Brain microvascular endothelial cell (primary cell): Measurements from ENCODE around the gene TXNDC17.
A peak's percentile ranks its signal among the peaks of the same experiment; 100 is the strongest.

ENCODE experiments used
- DNase-seq: peaks from one replicate; pipeline ENCODE4 v3.0.0-alpha.2; 2020
- H3K27ac ChIP-seq: fragments of 250-450 bp; sonication (Bioruptor Pico); 2 replicates; pipeline ENCODE4 v1.5.1; 2020; ENCODE audit warnings: mild to moderate bottlenecking, moderate library complexity
- H3K27me3 ChIP-seq: fragments of 250-450 bp; sonication (Bioruptor Pico); replicated peaks from 2 replicates; pipeline ENCODE4 v1.5.1; 2020; ENCODE audit warnings: mild to moderate bottlenecking
- H3K36me3 ChIP-seq: fragments of 250-450 bp; sonication (Bioruptor Pico); replicated peaks from 2 replicates; pipeline ENCODE4 v1.5.1; 2020; ENCODE audit warnings: mild to moderate bottlenecking
- H3K4me3 ChIP-seq: 2 replicates; pipeline ENCODE4 v1.5.1; 2011; ENCODE audit warnings: low read depth, mild to moderate bottlenecking, control low read depth, low read length, moderate library complexity
- CTCF ChIP-seq: IDR thresholded peaks from 2 replicates; pipeline ENCODE4 v1.5.1; 2011; ENCODE audit warnings: low read depth, mild to moderate bottlenecking, moderate library complexity, low read length, control low read depth, inconsistent platforms; ENCODE audit errors: missing control alignments
- in situ Hi-C: cut with HindIII; loops from 2 replicates; pipeline ENCODE4 v1.10.0; 2017; ENCODE audit warnings: low sequenced_read_pairs, low pct_ligation_motif_present

Gene TXNDC17

DNA sequence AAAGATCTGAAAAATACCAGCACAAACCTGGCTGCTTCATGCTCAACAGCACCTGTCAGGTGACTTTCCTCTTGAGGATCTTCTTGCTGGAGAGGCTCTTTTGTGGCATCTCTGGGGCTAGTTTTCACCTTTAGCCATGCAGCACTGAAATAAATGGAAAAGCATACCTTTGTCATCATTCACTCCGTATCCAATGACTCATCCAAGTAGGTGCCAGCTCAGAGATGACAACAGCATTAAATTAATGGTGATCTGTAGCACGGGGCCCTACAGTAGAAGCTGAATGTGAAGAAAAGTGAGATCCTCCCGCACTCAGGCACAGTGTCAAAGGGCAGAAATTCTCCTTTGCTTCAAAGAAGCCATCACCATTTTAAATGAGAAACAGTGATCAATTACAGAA, 32.5 kb upstream of the TXNDC17 start:
- peak; percentile 14 for DNase-seq
- in situ Hi-C loops: no loop called here
- no peaks in the 10 kb centered on the region for H3K27me3 ChIP-seq
- H3K27ac ChIP-seq: no peak overlapping the region
- no peak for TF ChIP-seq CTCF
- peaks cover 64% of the 10 kb centered on the region for H3K36me3 ChIP-seq
- H3K4me3 ChIP-seq: no peak overlapping the region

GRCh38 chr17:6610011-6610410, 30.8 kb upstream of the TXNDC17 start:
- no peak overlapping the region for H3K4me3 ChIP-seq

GRCh38 chr17:6611231-6611630, 29.6 kb upstream of the TXNDC17 start:
- H3K4me3 ChIP-seq: no peak overlapping the region
- no peaks in the 10 kb centered on the region for H3K27me3 ChIP-seq
- peaks cover 54% of the 10 kb centered on the region for H3K36me3 ChIP-seq
- no peak for TF ChIP-seq CTCF
- in situ Hi-C loops: no loop called here
- no peak overlapping the region for H3K27ac ChIP-seq
- no peak for DNase-seq

More at GRCh38 chr17:6610011-6610410, 30.8 kb upstream of the TXNDC17 start:
- TF ChIP-seq CTCF: no peak
- Histone ChIP-seq H3K27ac (no peak overlapping the region), H3K36me3 (peaks cover 60% of the 10 kb centered on the region), H3K27me3 (no peaks in the 10 kb centered on the region)
- in situ Hi-C loops: no loop called here
- no peak for DNase-seq

DNA sequence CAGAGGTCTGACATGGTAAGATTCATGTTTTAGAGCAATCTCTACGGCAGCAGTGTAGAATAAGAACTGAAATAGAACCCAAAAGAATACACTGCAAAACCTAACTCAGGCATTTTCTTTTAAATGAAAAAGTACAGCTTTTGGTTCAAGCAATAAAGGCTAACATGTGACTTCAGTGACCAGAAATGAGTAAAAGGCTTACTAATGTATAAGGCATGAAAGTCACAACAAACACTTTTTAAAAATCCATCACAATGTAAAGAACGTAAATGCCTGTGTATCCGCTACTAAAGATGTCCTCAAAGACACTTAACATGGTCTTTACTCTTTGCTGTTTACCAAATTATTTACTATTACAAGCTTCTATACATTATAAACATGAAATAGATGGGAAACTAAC, 16.9 kb upstream of the TXNDC17 start:
- Histone ChIP-seq H3K27ac (no peak overlapping the region), H3K27me3 (no peaks in the 10 kb centered on the region), H3K4me3 (no peak overlapping the region), H3K36me3 (peaks cover 11% of the 10 kb centered on the region)
- DNase-seq: no peak
- in situ Hi-C loops: no loop called here
- TF ChIP-seq CTCF: no peak

- Histone ChIP-seq H3K4me3 (no peak overlapping the region), H3K27ac (no peak overlapping the region), H3K27me3 (no peaks in the 10 kb centered on the region), H3K36me3 (peaks cover 12% of the 10 kb centered on the region)
- DNase-seq: no peak
- in situ Hi-C loops: no loop called here
- no peak for TF ChIP-seq CTCF
These were observed 14.2 kb upstream of the TXNDC17 start for GRCh38 chr17:6626616-6627015.

DNA sequence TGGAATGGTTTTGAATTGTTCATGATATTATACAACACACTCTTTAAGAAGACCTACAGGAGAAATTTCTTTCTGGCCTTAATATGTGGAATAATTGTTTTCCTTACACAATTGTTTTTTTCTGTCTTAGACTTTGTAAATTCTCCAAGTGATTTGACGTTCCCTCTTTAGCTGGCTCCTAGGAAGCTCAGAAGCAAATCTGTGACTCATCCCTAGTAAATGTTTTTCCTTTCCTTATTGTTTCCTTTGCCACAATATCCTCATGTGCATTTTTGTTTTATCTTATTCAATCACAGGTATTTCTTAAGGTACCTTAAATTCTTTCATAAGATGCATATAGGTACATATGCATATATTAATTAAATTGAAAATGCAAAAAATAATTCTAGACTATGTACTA, 13.8 kb upstream of the TXNDC17 start:
- Histone ChIP-seq H3K27me3 (no peaks in the 10 kb centered on the region), H3K4me3 (no peak overlapping the region), H3K36me3 (peaks cover 12% of the 10 kb centered on the region), H3K27ac (no peak overlapping the region)
- in situ Hi-C loops: no loop called here
- DNase-seq: no peak
- no peak for TF ChIP-seq CTCF
